RWPE2 (cell line): ENCODE data around the gene SLC9A5.

ENCODE experiments used
- ATAC-seq: fragments of 200-7000 bp; cut with Tn5 transposase; 3 replicates; pipeline ENCODE4 v1.9.1; 2021; ENCODE audit warnings: low read depth
- DNase-seq: peaks from one replicate; pipeline ENCODE4 v3.0.0-alpha.2; 2020; ENCODE audit warnings: low spot score
- H3K27ac ChIP-seq: fragments of 450-650 bp; 2 replicates; pipeline ENCODE4 v1.5.1; 2017; ENCODE audit warnings: mild to moderate bottlenecking; ENCODE audit not compliant: poor library complexity, severe bottlenecking
- H3K27me3 ChIP-seq: fragments of 250-450 bp; sonication (Bioruptor Pico); 2 replicates; pipeline ENCODE4 v1.5.1; 2021; ENCODE audit warnings: mild to moderate bottlenecking, moderate library complexity; ENCODE audit not compliant: insufficient read depth, poor library complexity, severe bottlenecking
- H3K36me3 ChIP-seq: fragments of 250-450 bp; sonication (Bioruptor Pico); 2 replicates; pipeline ENCODE4 v1.5.1; 2020; ENCODE audit warnings: low read depth, mild to moderate bottlenecking, moderate library complexity
- H3K4me1 ChIP-seq: fragments of 250-450 bp; sonication (Bioruptor Pico); 2 replicates; pipeline ENCODE4 v1.5.1; 2021; ENCODE audit warnings: mild to moderate bottlenecking, moderate library complexity; ENCODE audit not compliant: insufficient read depth, poor library complexity, severe bottlenecking
- H3K4me3 ChIP-seq: fragments of 250-450 bp; sonication (Bioruptor Pico); 2 replicates; pipeline ENCODE4 v1.5.1; 2021; ENCODE audit warnings: mild to moderate bottlenecking, moderate library complexity; ENCODE audit not compliant: severe bottlenecking
- H3K9me3 ChIP-seq: fragments of 250-450 bp; sonication (Bioruptor Pico); 2 replicates; pipeline ENCODE4 v1.5.1; 2021; ENCODE audit warnings: mild to moderate bottlenecking, moderate library complexity; ENCODE audit not compliant: severe bottlenecking
- TF ChIP-seq, protein P1 (sequence below): fragments of 450-650 bp; IDR thresholded peaks from one replicate; pipeline ENCODE4 v1.5.1; 2017; ENCODE audit warnings: mild to moderate bottlenecking, moderate library complexity; ENCODE audit not compliant: poor library complexity, severe bottlenecking

The SLC9A5 gene

DNA sequence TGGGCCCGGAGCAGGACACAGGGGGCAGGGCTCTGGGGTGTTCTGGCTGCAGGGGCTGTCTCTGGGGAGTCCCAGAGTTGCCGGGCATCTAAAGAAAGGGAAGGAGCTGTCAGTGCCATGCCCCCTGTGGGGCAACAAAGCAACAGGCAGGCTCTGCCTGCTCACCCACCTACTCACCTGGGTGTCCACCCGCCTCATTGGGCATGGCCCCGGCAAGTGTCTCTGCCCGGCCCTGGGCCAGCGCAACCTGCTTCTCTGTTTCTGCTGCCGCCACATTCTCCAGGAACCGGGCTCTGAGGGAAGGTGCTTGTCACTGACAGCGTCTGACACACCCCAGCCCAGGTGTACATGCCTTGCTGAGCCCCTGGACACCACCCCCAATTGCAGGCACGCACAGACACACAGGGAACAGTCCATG, 14.6 kb upstream of the SLC9A5 start:
- DNase-seq, result peak; percentile 62
- Histone ChIP-seq H3K4me1 (no peaks in the 10 kb centered on the region), H3K27ac (no peak overlapping the region), H3K36me3 (peaks cover 96% of the 10 kb centered on the region), H3K9me3 (no peaks in the 10 kb centered on the region), H3K27me3 (no peaks in the 10 kb centered on the region), H3K4me3 (no peak overlapping the region)
- no peak for ATAC-seq
- TF ChIP-seq, protein P1, sequence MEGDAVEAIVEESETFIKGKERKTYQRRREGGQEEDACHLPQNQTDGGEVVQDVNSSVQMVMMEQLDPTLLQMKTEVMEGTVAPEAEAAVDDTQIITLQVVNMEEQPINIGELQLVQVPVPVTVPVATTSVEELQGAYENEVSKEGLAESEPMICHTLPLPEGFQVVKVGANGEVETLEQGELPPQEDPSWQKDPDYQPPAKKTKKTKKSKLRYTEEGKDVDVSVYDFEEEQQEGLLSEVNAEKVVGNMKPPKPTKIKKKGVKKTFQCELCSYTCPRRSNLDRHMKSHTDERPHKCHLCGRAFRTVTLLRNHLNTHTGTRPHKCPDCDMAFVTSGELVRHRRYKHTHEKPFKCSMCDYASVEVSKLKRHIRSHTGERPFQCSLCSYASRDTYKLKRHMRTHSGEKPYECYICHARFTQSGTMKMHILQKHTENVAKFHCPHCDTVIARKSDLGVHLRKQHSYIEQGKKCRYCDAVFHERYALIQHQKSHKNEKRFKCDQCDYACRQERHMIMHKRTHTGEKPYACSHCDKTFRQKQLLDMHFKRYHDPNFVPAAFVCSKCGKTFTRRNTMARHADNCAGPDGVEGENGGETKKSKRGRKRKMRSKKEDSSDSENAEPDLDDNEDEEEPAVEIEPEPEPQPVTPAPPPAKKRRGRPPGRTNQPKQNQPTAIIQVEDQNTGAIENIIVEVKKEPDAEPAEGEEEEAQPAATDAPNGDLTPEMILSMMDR, result no peak

DNA sequence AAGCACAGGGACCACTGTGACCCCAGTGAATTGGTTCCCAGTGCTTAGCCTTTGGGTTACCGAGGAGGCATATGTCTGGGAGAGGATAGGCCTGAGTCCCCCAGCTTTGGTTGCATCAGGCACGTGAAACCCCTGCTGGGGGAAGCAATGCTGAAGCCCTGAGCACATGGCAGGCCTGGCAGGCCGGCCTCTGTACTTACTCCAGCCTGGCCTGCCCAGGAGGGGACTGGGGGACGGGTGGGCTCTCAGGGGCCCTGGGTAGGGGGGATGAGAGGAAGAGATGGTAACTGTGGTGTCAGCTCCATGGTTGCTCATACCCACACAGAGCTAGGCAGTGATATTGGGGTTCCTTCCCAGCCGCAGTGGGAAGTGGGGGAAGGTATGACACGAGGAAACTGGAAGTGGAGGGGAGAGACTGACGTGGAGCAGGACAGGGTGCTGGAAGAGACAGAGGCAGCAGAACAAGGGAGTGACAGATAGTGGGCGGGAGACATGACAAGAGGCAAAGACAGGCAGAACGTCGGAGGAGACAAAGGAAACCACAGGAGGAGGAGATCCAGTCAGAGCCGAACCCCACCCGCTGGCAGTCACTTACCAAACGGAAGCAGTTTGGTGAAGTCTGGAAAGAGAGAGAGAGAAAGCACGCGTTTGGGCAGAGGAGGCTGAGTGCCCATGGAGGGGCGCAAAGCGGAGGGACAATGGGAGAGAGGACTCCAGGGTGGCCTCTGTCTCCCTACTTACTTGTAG, 12.8 kb upstream of the SLC9A5 start:
- TF ChIP-seq, protein P1, result no peak
- Histone ChIP-seq H3K4me3 (no peak overlapping the region), H3K27me3 (no peaks in the 10 kb centered on the region), H3K36me3 (peaks cover 94% of the 10 kb centered on the region), H3K9me3 (no peaks in the 10 kb centered on the region), H3K4me1 (peaks cover 10% of the 10 kb centered on the region), H3K27ac (no peak overlapping the region)
- DNase-seq (no peak), ATAC-seq (no peak)

DNA sequence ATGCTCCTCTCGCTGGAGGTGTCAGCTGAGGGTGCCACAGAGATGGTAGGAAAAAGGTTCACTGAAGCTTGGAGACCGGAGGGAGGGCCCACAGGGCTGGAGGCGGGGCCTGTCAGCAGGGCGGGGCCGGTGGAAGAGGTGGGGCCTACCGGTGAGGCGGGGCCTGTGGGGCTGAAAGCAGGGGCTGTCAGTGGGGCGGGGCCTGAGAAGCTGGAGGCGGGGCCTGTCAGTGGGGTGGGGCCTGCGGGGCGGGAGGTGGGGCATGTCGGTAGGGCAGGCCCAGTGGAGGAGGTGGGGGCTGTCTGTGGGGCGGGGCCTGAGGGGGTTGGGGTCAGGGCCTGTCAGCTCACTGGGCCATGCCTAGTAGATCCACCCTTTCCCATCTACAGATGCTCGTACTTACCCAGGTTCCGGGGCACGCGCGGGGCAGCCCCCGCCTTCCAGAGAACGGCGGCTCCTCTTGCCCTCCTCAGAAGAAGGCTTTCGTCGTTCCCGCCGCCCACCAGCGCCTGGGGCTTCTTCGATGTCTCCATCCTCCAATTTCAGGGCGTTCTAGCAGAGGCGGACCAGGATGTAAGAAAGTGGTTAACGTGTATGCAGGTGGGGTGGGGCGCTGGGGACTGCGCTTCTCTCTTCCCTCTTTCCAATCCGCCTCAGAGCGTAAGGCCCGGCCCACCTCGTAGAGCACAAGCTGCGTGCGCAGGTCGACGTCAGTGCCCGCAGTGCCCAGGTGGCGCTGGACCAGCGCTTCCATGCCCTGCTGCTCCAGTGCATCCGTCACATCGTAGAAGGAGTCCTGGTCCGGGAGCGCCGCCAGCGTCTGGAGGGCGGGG, 12.0 kb upstream of the SLC9A5 start:
- H3K36me3 ChIP-seq, result peaks cover 86% of the 10 kb centered on the region

GRCh38 chr16:67237396-67238277, 11.1 kb upstream of the SLC9A5 start:
- Histone ChIP-seq H3K36me3 (peaks cover 82% of the 10 kb centered on the region), H3K27ac (no peak overlapping the region), H3K4me3 (no peak overlapping the region), H3K27me3 (no peaks in the 10 kb centered on the region), H3K9me3 (no peaks in the 10 kb centered on the region), H3K4me1 (peaks cover 27% of the 10 kb centered on the region)
- ATAC-seq (no peak), DNase-seq (peak; percentile 67)
- TF ChIP-seq, protein P1, result no peak

More for the DNA sequence above, 12.0 kb upstream of the SLC9A5 start:
- H3K4me3 ChIP-seq, result no peak overlapping the region
- TF ChIP-seq, protein P1, result no peak
- H3K27ac ChIP-seq, result no peak overlapping the region
- peak; percentile 53 for ATAC-seq
- H3K27me3 ChIP-seq, result no peaks in the 10 kb centered on the region
- H3K4me1 ChIP-seq, result peaks cover 18% of the 10 kb centered on the region
- peak; percentile 85 for DNase-seq
- H3K9me3 ChIP-seq, result no peaks in the 10 kb centered on the region
